Neural cell (in vitro differentiated cells): ENCODE measurements around the gene RALGDS. TPM values are rescaled to one million over a fixed set of nuclear protein-coding genes. Genes with fewer than 3 reads are reported as not detected.

Experiments used
- H2AFZ ChIP-seq: fragments of 200-600, 300-800 bp; sonication (generic), shearing (Covaris generic); 2 replicates; pipeline ENCODE4 v1.6.0; 2014; ENCODE audit warnings: low read depth, mild to moderate bottlenecking, antibody characterized with exemption, low read length, moderate library complexity
- H3F3A ChIP-seq: fragments of 200-600 bp; shearing (Covaris generic); 2 replicates; pipeline ENCODE4 v1.6.1; 2016; ENCODE audit warnings: mild to moderate bottlenecking, moderate library complexity, mixed read lengths, antibody characterized with exemption, low read length; ENCODE audit not compliant: insufficient read depth, poor library complexity, severe bottlenecking
- H3K27ac ChIP-seq: fragments of 200-600, 300-800 bp; sonication (generic), shearing (Covaris generic); 2 replicates; pipeline ENCODE4 v1.5.1; 2014; ENCODE audit warnings: mild to moderate bottlenecking, low read length, moderate library complexity
- H3K27me3 ChIP-seq: fragments of 300-800, 200-600 bp; sonication (generic), shearing (Covaris generic); 2 replicates; pipeline ENCODE4 v1.6.0; 2014; ENCODE audit warnings: mild to moderate bottlenecking, low read depth, low read length, moderate library complexity; ENCODE audit not compliant: insufficient read depth
- H3K36me3 ChIP-seq: fragments of 300-800, 200-600 bp; sonication (generic), shearing (Covaris generic); 2 replicates; pipeline ENCODE4 v1.5.1; 2014; ENCODE audit warnings: mild to moderate bottlenecking, antibody characterized with exemption, low read length, moderate library complexity; ENCODE audit not compliant: insufficient read depth
- H3K4me2 ChIP-seq: fragments of 300-800, 200-600 bp; sonication (generic), shearing (Covaris generic); 2 replicates; pipeline ENCODE4 v1.6.0; 2014; ENCODE audit warnings: mild to moderate bottlenecking, low read length
- H3K4me3 ChIP-seq: fragments of 300-800, 200-600 bp; sonication (generic), shearing (Covaris generic); 2 replicates; pipeline ENCODE4 v1.5.1; 2014; ENCODE audit warnings: mild to moderate bottlenecking, low read length, moderate library complexity
- H3K79me2 ChIP-seq: fragments of 200-600 bp; shearing (Covaris generic); replicated peaks from 2 replicates; pipeline ENCODE4 v1.6.0; 2014; ENCODE audit warnings: mild to moderate bottlenecking, low read length, moderate library complexity; ENCODE audit not compliant: insufficient read depth
- H3K9ac ChIP-seq: fragments of 300-800, 200-600 bp; sonication (generic), shearing (Covaris generic); 2 replicates; pipeline ENCODE4 v1.6.1; 2016; ENCODE audit warnings: mild to moderate bottlenecking, low read length, mixed read lengths
- H3K9me2 ChIP-seq: fragments of 200-600 bp; shearing (Covaris generic); 2 replicates; pipeline ENCODE4 v1.6.1; 2016; ENCODE audit warnings: mild to moderate bottlenecking, low read length, mixed read lengths; ENCODE audit not compliant: insufficient read depth
- H3K9me3 ChIP-seq: fragments of 200-600, 300-800 bp; sonication (generic), shearing (Covaris generic); 2 replicates; pipeline ENCODE4 v1.6.1; 2016; ENCODE audit warnings: mild to moderate bottlenecking, mixed run types, low read length, moderate library complexity, mixed read lengths
- H4K20me1 ChIP-seq: fragments of 200-600 bp; shearing (Covaris generic); 2 replicates; pipeline ENCODE4 v1.6.1; 2016; ENCODE audit warnings: mild to moderate bottlenecking, mixed run types; ENCODE audit not compliant: insufficient read depth
- CTCF ChIP-seq: fragments of 450-650 bp; IDR thresholded peaks from 2 replicates; pipeline ENCODE4 v1.5.1; 2014; ENCODE audit warnings: antibody characterized with exemption, mild to moderate bottlenecking, moderate library complexity; ENCODE audit not compliant: poor library complexity, severe bottlenecking
- EP300 ChIP-seq: fragments of 450-650 bp; conservative IDR thresholded peaks from 2 replicates; pipeline ENCODE4 v1.6.1; 2014; ENCODE audit warnings: antibody characterized with exemption, mild to moderate bottlenecking, moderate library complexity; ENCODE audit not compliant: poor library complexity, severe bottlenecking
- EZH2 ChIP-seq: fragments of 200-600, 300-800 bp; shearing (Covaris generic), sonication (generic); IDR thresholded peaks from 2 replicates; pipeline ENCODE4 v1.6.1; 2014; ENCODE audit warnings: antibody characterized with exemption, low read length, borderline replicate concordance, mild to moderate bottlenecking; ENCODE audit not compliant: insufficient read depth, poor library complexity, severe bottlenecking
- MXI1 ChIP-seq: fragments of 450-650 bp; conservative IDR thresholded peaks from 2 replicates; pipeline ENCODE4 v1.6.1; 2014; ENCODE audit warnings: antibody characterized with exemption, mild to moderate bottlenecking; ENCODE audit not compliant: poor library complexity, severe bottlenecking
- POLR2AphosphoS5 ChIP-seq: IDR thresholded peaks from 2 replicates; pipeline ENCODE4 v1.6.1; 2012
- RAD21 ChIP-seq: fragments of 450-650 bp; conservative IDR thresholded peaks from 2 replicates; pipeline ENCODE4 v1.6.1; 2014; ENCODE audit warnings: antibody characterized with exemption, mild to moderate bottlenecking, moderate library complexity
- REST ChIP-seq: IDR thresholded peaks from 2 replicates; pipeline ENCODE4 v1.6.1; 2012; ENCODE audit warnings: borderline replicate concordance
- SMC3 ChIP-seq: fragments of 450-650 bp; conservative IDR thresholded peaks from 2 replicates; pipeline ENCODE4 v1.6.1; 2014; ENCODE audit warnings: antibody characterized with exemption, mild to moderate bottlenecking, moderate library complexity; ENCODE audit not compliant: poor library complexity
- TAF1 ChIP-seq: IDR thresholded peaks from 2 replicates; pipeline ENCODE4 v1.6.1; 2012; ENCODE audit warnings: low read depth
- polyA plus RNA-seq: library from polyadenylated mRNA; depleted of rRNA; stranded (reverse); fragments of >200 nt; gene quantifications from 2 replicates; pipeline ENCODE4 v1.2.3, GENCODE V29; 2014

Gene RALGDS
- polyA plus RNA-seq, 1 donor from 2014 or later: 174 TPM

GRCh38 chr9:133162861-133163503, 41.9 kb upstream of the RALGDS start:
- no peak overlapping the region for H2AFZ ChIP-seq
- TF ChIP-seq CTCF: no peak
- TF ChIP-seq MXI1: no peak
- no peak for TF ChIP-seq TAF1
- no peak for TF ChIP-seq EZH2
- TF ChIP-seq EP300: no peak
- no peak for TF ChIP-seq SMC3
- no peak for TF ChIP-seq REST
- TF ChIP-seq RAD21: no peak

GRCh38 chr9:133161547-133161950, 40.5 kb upstream of the RALGDS start:
- Histone ChIP-seq H3K27ac (no peak overlapping the region), H3F3A (no peaks in the 10 kb centered on the region), H3K9me3 (no peaks in the 10 kb centered on the region), H3K27me3 (peaks cover 9% of the 10 kb centered on the region), H2AFZ (no peak overlapping the region), H4K20me1 (no peaks in the 10 kb centered on the region), H3K9me2 (no peaks in the 10 kb centered on the region), H3K36me3 (no peaks in the 10 kb centered on the region), H3K9ac (no peak overlapping the region), H3K4me2 (no peak overlapping the region), H3K4me3 (no peak overlapping the region), H3K79me2 (no peaks in the 10 kb centered on the region)
- TF ChIP-seq EZH2 (no peak), EP300 (no peak), MXI1 (no peak), REST (no peak), SMC3 (no peak), RAD21 (no peak), TAF1 (no peak), CTCF (no peak), POLR2AphosphoS5 (no peak)

More at GRCh38 chr9:133162861-133163503, 41.9 kb upstream of the RALGDS start:
- Histone ChIP-seq H3K4me2 (no peak overlapping the region), H3K9me2 (no peaks in the 10 kb centered on the region), H3K36me3 (no peaks in the 10 kb centered on the region), H3F3A (no peaks in the 10 kb centered on the region), H3K27me3 (peaks cover 9% of the 10 kb centered on the region), H3K27ac (no peak overlapping the region), H3K9me3 (no peaks in the 10 kb centered on the region), H3K79me2 (no peaks in the 10 kb centered on the region), H4K20me1 (no peaks in the 10 kb centered on the region), H3K4me3 (no peak overlapping the region), H3K9ac (no peak overlapping the region)
